Ishikawa (cell line): ENCODE measurements around the gene FBLN5.

Experiments
- CEBPB ChIP-seq: IDR thresholded peaks from 2 replicates; pipeline ENCODE4 v1.6.1; 2012
- CREB1 ChIP-seq: IDR thresholded peaks from 2 replicates; pipeline ENCODE4 v1.6.1; 2012; ENCODE audit warnings: low read depth
- EGR1 ChIP-seq: IDR thresholded peaks from 2 replicates; pipeline ENCODE4 v1.6.1; 2012
- EP300 ChIP-seq: IDR thresholded peaks from 2 replicates; pipeline ENCODE4 v1.6.1; 2012; ENCODE audit warnings: borderline replicate concordance
- FOXM1 ChIP-seq: IDR thresholded peaks from 2 replicates; pipeline ENCODE4 v1.6.1; 2012; ENCODE audit warnings: low read depth, borderline replicate concordance
- MAX ChIP-seq: IDR thresholded peaks from 2 replicates; pipeline ENCODE4 v1.6.1; 2012
- RAD21 ChIP-seq: IDR thresholded peaks from 2 replicates; pipeline ENCODE4 v1.6.1; 2012; ENCODE audit warnings: low read depth
- REST ChIP-seq: IDR thresholded peaks from 2 replicates; pipeline ENCODE4 v1.6.1; 2012; ENCODE audit warnings: low read depth, mild to moderate bottlenecking
- TAF1 ChIP-seq: IDR thresholded peaks from 2 replicates; pipeline ENCODE4 v1.6.1; 2012; ENCODE audit warnings: low read depth, mild to moderate bottlenecking
- TCF12 ChIP-seq: IDR thresholded peaks from 2 replicates; pipeline ENCODE4 v1.6.1; 2012; ENCODE audit warnings: low read depth
- TEAD4 ChIP-seq: IDR thresholded peaks from 2 replicates; pipeline ENCODE4 v1.6.1; 2012
- YY1 ChIP-seq: IDR thresholded peaks from 2 replicates; pipeline ENCODE4 v1.6.1; 2012; ENCODE audit warnings: low read depth
- ZBTB7A ChIP-seq: IDR thresholded peaks from 2 replicates; pipeline ENCODE4 v1.6.1; 2012; ENCODE audit warnings: low read depth
- TF ChIP-seq, protein P1 (sequence below): IDR thresholded peaks from 2 replicates; pipeline ENCODE4 v1.6.1; 2012

DNA sequence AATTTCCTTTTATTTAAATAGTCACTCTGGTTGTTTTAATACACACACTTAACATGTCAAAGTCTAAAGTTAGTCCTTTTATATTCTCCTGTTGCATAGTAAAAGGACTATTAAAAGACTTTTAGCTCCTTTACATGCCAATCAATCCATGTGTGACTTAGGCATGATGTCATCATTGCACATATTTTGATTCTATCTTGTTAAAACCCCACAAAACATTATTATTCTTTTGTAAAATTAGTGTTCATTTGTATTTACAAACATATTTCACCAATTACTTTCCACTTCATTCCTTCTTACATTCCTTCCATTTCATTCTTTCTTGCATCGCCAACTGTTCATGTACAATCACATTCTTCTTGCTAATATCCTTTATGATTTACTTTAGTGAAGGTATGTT is 119.7 kb downstream of the FBLN5 start:
- TF ChIP-seq CEBPB (no peak), REST (no peak), FOXM1 (no peak), CREB1 (no peak), TAF1 (no peak), YY1 (no peak), EP300 (no peak), EGR1 (no peak), TCF12 (no peak), RAD21 (no peak), TEAD4 (no peak), ZBTB7A (no peak), MAX (no peak)
- TF ChIP-seq, protein P1, sequence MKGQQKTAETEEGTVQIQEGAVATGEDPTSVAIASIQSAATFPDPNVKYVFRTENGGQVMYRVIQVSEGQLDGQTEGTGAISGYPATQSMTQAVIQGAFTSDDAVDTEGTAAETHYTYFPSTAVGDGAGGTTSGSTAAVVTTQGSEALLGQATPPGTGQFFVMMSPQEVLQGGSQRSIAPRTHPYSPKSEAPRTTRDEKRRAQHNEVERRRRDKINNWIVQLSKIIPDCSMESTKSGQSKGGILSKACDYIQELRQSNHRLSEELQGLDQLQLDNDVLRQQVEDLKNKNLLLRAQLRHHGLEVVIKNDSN, result no peak
